HepG2 (cell line): ENCODE results near the gene THRB. TPM values are rescaled to one million over a fixed set of nuclear protein-coding genes. Genes with fewer than 3 reads are reported as not detected.

Experiments
- GATAD2A ChIP-seq: IDR thresholded peaks from 2 replicates; pipeline ENCODE4 v1.6.1; 2016
- HOMEZ ChIP-seq: IDR thresholded peaks from 2 replicates; pipeline ENCODE4 v1.6.1; 2016; ENCODE audit warnings: low read depth
- KDM2A ChIP-seq: sonication (generic); formaldehyde crosslinking; IDR thresholded peaks from 2 replicates; pipeline ENCODE4 v1.4.0; 2020; ENCODE audit warnings: low read depth, missing genetic modification reagents, borderline replicate concordance
- KDM3A ChIP-seq: IDR thresholded peaks from 2 replicates; pipeline ENCODE4 v1.6.1; 2018; ENCODE audit warnings: low read depth, missing compliant biosample characterization
- NFATC3 ChIP-seq: sonication (generic); formaldehyde crosslinking; IDR thresholded peaks from 2 replicates; pipeline ENCODE4 v1.5.1; 2020; ENCODE audit warnings: mild to moderate bottlenecking, missing genetic modification reagents
- REST ChIP-seq, 2 experiments: IDR thresholded peaks; 2 replicates each; pipeline ENCODE4 v1.6.1; 2011 to 2012; ENCODE audit warnings: low read length in 2 of 2, borderline replicate concordance in 1 of 2, low read depth in 1 of 2, mild to moderate bottlenecking in 1 of 2, moderate library complexity in 1 of 2
- RFXAP ChIP-seq: sonication (generic); formaldehyde crosslinking; IDR thresholded peaks from 2 replicates; pipeline ENCODE4 v1.4.0; 2020; ENCODE audit warnings: missing genetic modification reagents, borderline replicate concordance
- SATB2 ChIP-seq: sonication (generic); formaldehyde crosslinking; IDR thresholded peaks from 2 replicates; pipeline ENCODE4 v1.5.0; 2020; ENCODE audit warnings: missing genetic modification reagents
- TFDP2 ChIP-seq: sonication (generic); formaldehyde crosslinking; IDR thresholded peaks from 2 replicates; pipeline ENCODE4 v1.4.0; 2020; ENCODE audit warnings: missing genetic modification reagents
- THAP8 ChIP-seq: sonication (generic); formaldehyde crosslinking; IDR thresholded peaks from 2 replicates; pipeline ENCODE4 v1.5.1; 2020; ENCODE audit warnings: missing genetic modification reagents, mild to moderate bottlenecking, borderline replicate concordance
- USF2 ChIP-seq, 2 experiments: sonication (generic) in 1 of 2; formaldehyde crosslinking in 1 of 2; IDR thresholded peaks; 2 replicates each; pipeline versions ENCODE4 v1.5.1 to v1.6.1; 2011 to 2020; ENCODE audit warnings: borderline replicate concordance in 1 of 2, low read depth in 1 of 2, low read length in 1 of 2, mild to moderate bottlenecking in 1 of 2, missing genetic modification reagents in 1 of 2, moderate library complexity in 1 of 2
- ZBTB21 ChIP-seq: sonication (generic); formaldehyde crosslinking; IDR thresholded peaks from 2 replicates; pipeline ENCODE4 v1.4.0; 2020; ENCODE audit warnings: missing genetic modification reagents
- ZNF451 ChIP-seq: sonication (generic); formaldehyde crosslinking; IDR thresholded peaks from 2 replicates; pipeline ENCODE4 v1.5.0; 2020; ENCODE audit warnings: mild to moderate bottlenecking, missing genetic modification reagents
- ZNF546 ChIP-seq: sonication (generic); formaldehyde crosslinking; conservative IDR thresholded peaks from 2 replicates; pipeline ENCODE4 v1.8.1; 2023; ENCODE audit warnings: mild to moderate bottlenecking, missing genetic modification reagents
- ZNF652 ChIP-seq: IDR thresholded peaks from 2 replicates; pipeline ENCODE4 v1.6.1; 2016; ENCODE audit warnings: low read depth, borderline replicate concordance
- ZNF800 ChIP-seq: sonication (generic); formaldehyde crosslinking; IDR thresholded peaks from 2 replicates; pipeline ENCODE4 v1.4.0; 2020; ENCODE audit warnings: missing genetic modification reagents
- polyA plus RNA-seq, 8 experiments: library from polyadenylated mRNA; depleted of rRNA in 3 of 8; stranded (reverse) in 7 of 8; unstranded in 1 of 8; fragments of >200 nt; fragmentation: Illumina TruSeq in 4 of 8; extraction: Trizol in 4 of 8; gene quantifications; 2 replicates each; pipeline versions ENCODE4 v1.2.1 to v1.2.3, GENCODE V29; 2011 to 2016; ENCODE audit warnings: low read depth in 4 of 8, missing spikeins in 1 of 8, mixed read lengths in 1 of 8; ENCODE audit not compliant: insufficient read depth in 1 of 8
- total RNA-seq, 5 experiments: library from RNA; depleted of rRNA; stranded (reverse); fragments of >200 nt; fragmentation: Illumina TruSeq; extraction: Trizol; gene quantifications; 2 replicates each; pipeline ENCODE4 v1.2.3, GENCODE V29; 2016; ENCODE audit warnings: low read depth in 1 of 5

Gene THRB
- total and polyA plus RNA-seq, 2 of the 13 experiments (the other 11 are each of a cell fraction or from before 2014, with no cell fraction given), result 4.7 to 22.7 TPM

- TF ChIP-seq TFDP2 (CRISPR knock-in tag) (no peak), KDM3A (CRISPR knock-in tag) (no peak), REST (IDR thresholded peaks at IDR 0.05; ENCODE audit: borderline replicate concordance in 1 of 2, low read depth in 1 of 2, low read length in 2 of 2) (0 out of 4 replicates have a peak, but pooled peaks of 1 of the 2 experiments have one; percentile 30), GATAD2A (CRISPR knock-in tag) (0 out of 2 replicates have a peak, but pooled peaks have one; percentile 23), USF2 (IDR thresholded peaks at IDR 0.05; ENCODE audit: low read depth, low read length) (no peak), USF2 (CRISPR knock-in tag; IDR thresholded peaks at IDR 0.05; ENCODE audit: borderline replicate concordance) (no peak), SATB2 (CRISPR knock-in tag) (no peak), ZBTB21 (no peak), HOMEZ (CRISPR knock-in tag) (peak; percentile 18; the same call in 1 of the 2 replicates), ZNF546 (CRISPR knock-in tag) (no peak), ZNF652 (CRISPR knock-in tag) (no peak), ZNF800 (CRISPR knock-in tag) (no peak), RFXAP (CRISPR knock-in tag) (no peak), ZNF451 (CRISPR knock-in tag) (no peak), NFATC3 (no peak), THAP8 (CRISPR knock-in tag) (no peak), KDM2A (no peak)
Measured at GRCh38 chr3:24523215-24523614, 28.6 kb upstream of the THRB start (continued).
